ENCODE data around the gene EPS8L2.
"Not testable (repeated sequence)": the region's sequence is repeated elsewhere in the genome, so short reads cannot be mapped to it uniquely, and the experiment has no call there.

EPS8L2 gene

DNA sequence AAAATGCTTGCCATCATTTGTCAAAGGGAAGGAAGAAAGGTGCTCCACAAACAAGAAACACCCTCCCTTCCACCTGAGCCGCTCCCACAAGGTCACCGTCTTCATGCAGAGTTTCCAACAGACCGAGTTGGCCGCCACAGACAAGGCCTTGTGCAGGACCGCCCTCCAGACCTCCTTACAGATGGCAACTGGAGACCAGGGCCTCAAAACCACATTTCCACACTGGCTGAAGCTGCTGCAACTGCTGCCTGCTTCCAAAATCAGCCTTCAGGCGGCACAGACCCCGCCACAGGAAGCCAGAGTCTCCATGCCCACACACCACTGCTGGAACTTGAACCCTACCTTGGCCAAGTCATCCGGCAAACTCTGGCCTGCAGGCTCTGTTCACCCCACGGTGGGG is 17.4 kb upstream of the EPS8L2 start:
- no peak for DNase-seq (ENCODE audit: low read depth)
- TF ChIP-seq, protein P1, sequence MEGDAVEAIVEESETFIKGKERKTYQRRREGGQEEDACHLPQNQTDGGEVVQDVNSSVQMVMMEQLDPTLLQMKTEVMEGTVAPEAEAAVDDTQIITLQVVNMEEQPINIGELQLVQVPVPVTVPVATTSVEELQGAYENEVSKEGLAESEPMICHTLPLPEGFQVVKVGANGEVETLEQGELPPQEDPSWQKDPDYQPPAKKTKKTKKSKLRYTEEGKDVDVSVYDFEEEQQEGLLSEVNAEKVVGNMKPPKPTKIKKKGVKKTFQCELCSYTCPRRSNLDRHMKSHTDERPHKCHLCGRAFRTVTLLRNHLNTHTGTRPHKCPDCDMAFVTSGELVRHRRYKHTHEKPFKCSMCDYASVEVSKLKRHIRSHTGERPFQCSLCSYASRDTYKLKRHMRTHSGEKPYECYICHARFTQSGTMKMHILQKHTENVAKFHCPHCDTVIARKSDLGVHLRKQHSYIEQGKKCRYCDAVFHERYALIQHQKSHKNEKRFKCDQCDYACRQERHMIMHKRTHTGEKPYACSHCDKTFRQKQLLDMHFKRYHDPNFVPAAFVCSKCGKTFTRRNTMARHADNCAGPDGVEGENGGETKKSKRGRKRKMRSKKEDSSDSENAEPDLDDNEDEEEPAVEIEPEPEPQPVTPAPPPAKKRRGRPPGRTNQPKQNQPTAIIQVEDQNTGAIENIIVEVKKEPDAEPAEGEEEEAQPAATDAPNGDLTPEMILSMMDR (IDR thresholded peaks at IDR 0.05; ENCODE audit: control insufficient read depth, extremely low read depth, insufficient read depth) = no peak
- H3K4me3 ChIP-seq (ENCODE audit: low read depth, low read length) = no peak overlapping the region

DNA sequence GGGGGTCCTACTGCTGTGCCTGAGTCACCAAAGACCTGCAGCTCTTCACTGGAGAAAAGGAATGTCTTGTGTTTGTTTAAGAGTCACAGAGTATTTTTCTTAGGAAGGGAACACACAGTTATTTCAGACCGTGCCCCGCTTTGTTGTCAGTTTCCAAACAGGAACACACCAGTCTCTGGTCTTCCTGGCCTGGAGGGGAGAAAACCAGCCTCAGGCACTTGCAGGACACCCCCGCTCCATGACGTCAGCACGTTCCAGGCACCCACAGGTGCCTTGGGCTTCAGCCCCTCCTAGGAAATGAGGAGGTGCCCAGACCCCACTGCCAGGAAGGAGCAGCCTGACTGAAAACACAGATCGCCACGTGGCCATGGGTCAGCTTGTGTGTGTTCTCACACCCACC is 16.4 kb upstream of the EPS8L2 start:
- no peak for DNase-seq (ENCODE audit: low read depth)
- no peak overlapping the region for H3K4me3 ChIP-seq (ENCODE audit: low read depth, low read length)
- TF ChIP-seq, protein P1 (IDR thresholded peaks at IDR 0.05; ENCODE audit: control insufficient read depth, extremely low read depth, insufficient read depth) = no peak

DNA sequence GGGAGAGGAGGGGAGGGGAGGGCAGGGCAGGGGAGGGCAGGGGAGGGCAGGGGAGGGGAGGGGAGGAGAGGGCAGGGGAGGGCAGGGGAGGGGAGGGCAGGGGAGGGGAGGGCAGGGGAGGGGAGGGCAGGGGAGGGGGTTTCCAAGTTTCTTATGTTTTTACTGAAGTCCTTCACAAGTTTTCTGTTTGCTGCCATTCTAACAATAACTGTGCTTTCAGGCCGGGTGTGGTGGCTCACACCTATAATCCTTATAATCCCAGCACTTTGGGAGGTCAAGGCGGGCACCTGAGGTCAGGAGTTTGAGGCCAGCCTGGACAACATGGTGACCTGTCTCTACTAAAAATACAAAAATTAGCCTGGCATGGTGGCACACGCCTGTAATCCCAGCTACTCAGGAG is 15.8 kb upstream of the EPS8L2 start:
- not testable (repeated sequence) for H3K4me3 ChIP-seq (ENCODE audit: low read depth, low read length); DNase-seq (ENCODE audit: low read depth)

DNA sequence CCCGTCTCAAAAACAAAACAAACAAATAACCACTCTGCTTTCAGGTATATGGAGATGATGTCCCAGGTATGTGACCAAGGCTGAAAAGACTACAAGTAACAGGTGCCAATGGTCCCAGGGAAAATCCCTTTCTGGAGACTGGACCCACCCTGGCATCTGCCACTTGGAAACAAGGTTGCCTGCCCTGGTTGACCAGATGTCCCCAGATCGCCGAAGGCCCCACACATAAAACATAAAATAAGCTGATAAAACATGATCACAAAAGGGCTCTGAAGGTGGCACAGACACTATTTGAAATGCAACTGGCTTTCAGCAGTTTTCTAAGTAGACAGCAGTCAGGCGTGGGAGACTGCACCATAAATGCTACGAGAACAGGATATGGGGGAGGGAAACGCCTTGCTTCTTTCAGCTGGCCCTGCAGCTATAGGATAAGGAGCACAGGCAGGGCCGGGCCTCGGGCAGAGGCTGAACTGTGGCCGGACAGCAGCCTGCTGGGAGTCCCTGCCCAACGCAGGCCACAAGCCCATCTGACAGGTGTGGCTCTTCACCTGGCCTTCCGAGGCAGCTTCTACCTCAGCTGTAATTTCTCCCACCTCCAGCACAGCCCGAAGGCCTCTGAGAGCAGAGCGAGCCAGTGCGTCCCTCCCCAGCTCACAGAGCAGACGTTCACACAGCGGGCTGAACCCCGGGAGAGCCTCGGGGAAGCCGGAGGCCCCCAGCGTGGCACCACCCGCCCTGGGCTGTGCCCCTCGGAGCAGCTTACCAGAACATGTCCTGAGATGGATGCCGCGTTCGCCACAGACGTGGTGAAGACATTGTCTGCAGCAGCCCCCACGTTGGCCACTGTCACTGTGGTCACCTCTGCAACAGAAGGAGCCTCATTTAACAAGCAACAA is 15.0 kb upstream of the EPS8L2 start:
- TF ChIP-seq, protein P1 (IDR thresholded peaks at IDR 0.05; ENCODE audit: control insufficient read depth, extremely low read depth, insufficient read depth) = no peak
- no peak for DNase-seq (ENCODE audit: low read depth)
- no peak overlapping the region for H3K4me3 ChIP-seq (ENCODE audit: low read depth, low read length)

DNA sequence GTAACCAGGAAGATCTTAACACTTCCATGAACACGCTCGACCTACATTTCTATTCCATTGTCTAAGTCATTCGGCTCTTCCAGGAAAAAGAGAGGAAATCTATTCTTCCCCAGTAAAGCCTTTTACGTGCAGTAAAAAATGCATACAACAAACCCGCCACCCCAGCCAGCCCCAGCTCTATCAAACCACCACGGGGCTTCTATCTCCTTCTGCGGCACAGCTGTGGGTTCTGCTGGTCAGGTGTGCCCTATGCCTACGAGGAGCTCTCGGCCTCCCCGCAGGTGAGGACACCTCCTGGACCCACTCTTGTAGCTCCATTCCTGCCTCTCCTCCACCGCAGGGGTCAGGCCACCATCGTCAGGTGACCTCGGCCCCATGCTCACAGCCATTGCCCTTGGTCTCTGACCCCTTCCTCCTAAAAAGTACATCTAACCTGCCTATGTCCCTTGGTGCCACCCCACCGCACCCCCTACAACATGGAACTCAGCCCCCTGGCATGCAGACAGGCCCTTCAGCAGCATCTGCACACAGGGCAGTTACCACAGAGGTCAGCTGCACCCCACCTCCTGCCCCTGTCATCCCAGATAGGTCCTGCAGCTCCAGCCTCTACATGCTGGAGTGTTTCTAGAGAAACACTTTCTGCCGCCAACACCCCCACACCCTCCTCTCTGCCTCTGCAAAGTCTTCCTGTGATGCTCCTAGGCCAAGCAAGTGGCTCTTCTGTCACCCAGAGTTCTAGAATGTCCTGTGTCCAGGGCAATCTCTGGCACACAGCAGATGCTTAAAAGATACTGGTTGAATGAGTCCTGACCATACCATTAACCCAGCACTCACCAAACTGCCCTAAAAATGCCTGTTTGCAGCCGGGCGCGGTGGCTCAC is 14.1 kb upstream of the EPS8L2 start:
- no peak for DNase-seq (ENCODE audit: low read depth)
- TF ChIP-seq, protein P1 (IDR thresholded peaks at IDR 0.05; ENCODE audit: control insufficient read depth, extremely low read depth, insufficient read depth) = no peak
- no peak overlapping the region for H3K4me3 ChIP-seq (ENCODE audit: low read depth, low read length)

DNA sequence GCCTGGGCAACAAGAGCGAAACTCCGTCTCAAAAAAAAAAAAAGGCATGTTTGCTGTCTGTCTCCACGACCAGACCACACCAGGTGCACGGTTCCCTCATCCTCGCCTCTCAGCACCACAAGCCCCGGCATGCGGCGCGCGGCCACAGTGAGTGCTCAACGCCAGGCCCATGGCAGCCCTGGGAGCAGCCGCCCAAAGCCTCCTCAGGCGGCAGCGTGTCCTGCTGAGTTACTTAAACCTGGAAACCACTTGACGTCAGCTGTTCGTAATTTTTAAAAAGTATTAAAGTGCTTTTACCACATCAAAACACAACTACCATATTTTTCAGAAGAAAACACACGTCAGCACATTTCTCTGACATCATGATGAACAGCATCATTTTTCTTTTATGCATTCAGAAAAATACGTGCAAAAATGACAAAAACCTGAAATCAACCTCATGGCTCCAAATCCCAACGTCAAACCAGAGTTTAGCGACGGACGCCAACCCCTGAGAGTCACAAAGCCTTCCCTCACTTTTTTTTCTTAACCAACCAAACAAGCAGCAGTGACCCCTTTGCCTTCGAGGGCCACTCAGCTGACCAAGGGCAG is 13.1 kb upstream of the EPS8L2 start:
- DNase-seq (ENCODE audit: low read depth) = no peak
- H3K4me3 ChIP-seq (ENCODE audit: low read depth, low read length) = no peak overlapping the region
- TF ChIP-seq, protein P1 (IDR thresholded peaks at IDR 0.05; ENCODE audit: control insufficient read depth, extremely low read depth, insufficient read depth) = no peak

DNA sequence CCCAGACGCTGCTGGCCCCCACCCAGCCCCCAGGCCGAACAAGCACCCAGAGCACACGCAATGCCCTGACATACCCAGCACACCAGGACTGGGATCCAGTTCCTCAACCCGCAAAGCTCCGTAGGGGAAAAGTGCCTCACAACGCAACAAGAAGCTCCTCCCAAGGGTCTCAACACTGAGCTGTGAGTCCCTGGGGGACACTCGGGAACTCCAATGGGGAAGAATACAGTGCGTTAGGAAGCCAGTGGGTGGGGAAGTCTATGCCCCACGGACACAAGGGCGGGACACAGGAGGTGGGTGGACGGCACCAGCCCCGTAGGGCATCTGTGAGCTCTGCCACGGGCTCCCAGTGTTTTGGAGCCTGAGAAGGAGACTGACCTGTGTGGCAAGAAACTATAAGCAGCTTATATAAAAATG is 12.6 kb upstream of the EPS8L2 start:
- TF ChIP-seq, protein P1 (IDR thresholded peaks at IDR 0.05; ENCODE audit: control insufficient read depth, extremely low read depth, insufficient read depth) = no peak
- no peak for DNase-seq (ENCODE audit: low read depth)
- peak overlapping the region; percentile 45 for H3K4me3 ChIP-seq (ENCODE audit: low read depth, low read length)
